LNCaP clone FGC (cell line): ENCODE data around the gene RBM6.
"Not testable (repeated sequence)": the region's sequence is repeated elsewhere in the genome, so short reads cannot be mapped to it uniquely, and the experiment has no call there.

ENCODE experiments used
- DNase-seq: peaks from one replicate; pipeline ENCODE4 v3.0.0-alpha.2; 2011; ENCODE audit warnings: low read depth
- H3K4me3 ChIP-seq: 2 replicates; pipeline ENCODE4 v1.5.1; 2011; ENCODE audit warnings: mild to moderate bottlenecking, low read depth, low read length, control low read depth
- TF ChIP-seq, protein P1 (sequence below): IDR thresholded peaks from 2 replicates; pipeline ENCODE4 v1.5.1; 2012; ENCODE audit warnings: mild to moderate bottlenecking; ENCODE audit not compliant: control insufficient read depth, insufficient read depth; ENCODE audit errors: extremely low read depth

The RBM6 gene

DNA sequence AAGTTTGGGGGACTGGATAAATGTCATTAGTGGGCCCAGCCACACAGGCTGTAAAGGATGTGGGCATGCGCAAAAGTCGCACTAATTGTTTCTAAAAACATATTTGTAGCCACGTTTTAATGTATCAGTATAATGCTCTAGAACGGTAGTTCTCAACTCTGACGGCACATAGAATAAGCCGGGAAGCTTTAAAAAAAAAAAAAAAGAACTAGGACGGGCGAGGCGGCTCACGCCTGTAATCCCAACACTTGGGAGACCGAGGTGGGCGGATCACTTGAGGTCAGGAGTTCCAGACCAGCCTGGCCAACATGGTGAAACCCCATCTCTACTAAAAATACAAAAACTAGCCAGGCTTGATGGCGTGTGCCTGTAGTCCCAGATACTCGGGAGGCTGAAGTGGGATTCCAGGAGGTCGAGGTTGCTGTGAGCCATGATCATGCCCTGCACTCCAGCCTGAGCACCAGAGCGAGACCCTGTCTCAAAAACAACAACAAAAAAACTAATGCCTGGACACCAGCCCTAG lies 9.7 kb upstream of the RBM6 start:
- H3K4me3 ChIP-seq: peak overlapping the region; percentile 65
- DNase-seq: no peak
- TF ChIP-seq, protein P1, sequence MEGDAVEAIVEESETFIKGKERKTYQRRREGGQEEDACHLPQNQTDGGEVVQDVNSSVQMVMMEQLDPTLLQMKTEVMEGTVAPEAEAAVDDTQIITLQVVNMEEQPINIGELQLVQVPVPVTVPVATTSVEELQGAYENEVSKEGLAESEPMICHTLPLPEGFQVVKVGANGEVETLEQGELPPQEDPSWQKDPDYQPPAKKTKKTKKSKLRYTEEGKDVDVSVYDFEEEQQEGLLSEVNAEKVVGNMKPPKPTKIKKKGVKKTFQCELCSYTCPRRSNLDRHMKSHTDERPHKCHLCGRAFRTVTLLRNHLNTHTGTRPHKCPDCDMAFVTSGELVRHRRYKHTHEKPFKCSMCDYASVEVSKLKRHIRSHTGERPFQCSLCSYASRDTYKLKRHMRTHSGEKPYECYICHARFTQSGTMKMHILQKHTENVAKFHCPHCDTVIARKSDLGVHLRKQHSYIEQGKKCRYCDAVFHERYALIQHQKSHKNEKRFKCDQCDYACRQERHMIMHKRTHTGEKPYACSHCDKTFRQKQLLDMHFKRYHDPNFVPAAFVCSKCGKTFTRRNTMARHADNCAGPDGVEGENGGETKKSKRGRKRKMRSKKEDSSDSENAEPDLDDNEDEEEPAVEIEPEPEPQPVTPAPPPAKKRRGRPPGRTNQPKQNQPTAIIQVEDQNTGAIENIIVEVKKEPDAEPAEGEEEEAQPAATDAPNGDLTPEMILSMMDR: no peak

DNA sequence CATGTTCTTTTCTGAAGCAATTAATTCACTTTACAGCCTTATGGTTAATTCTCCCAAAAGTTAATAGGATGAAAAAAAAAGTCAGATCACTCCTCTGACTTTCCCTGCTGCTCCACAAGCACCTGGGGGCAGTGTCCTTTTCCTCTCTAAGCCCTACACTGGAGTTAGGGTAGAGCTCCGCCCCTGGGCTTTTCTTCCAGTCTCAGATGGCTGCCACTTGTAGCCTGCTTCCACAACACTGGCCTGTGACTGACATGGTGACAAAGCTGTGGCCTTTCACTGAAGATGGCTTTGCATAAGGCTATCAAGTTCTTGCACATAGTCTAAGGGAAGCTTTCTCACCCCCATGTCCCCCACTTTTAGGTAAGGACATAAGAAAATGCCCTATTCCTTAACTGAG lies 9.0 kb upstream of the RBM6 start:
- DNase-seq: no peak

DNA sequence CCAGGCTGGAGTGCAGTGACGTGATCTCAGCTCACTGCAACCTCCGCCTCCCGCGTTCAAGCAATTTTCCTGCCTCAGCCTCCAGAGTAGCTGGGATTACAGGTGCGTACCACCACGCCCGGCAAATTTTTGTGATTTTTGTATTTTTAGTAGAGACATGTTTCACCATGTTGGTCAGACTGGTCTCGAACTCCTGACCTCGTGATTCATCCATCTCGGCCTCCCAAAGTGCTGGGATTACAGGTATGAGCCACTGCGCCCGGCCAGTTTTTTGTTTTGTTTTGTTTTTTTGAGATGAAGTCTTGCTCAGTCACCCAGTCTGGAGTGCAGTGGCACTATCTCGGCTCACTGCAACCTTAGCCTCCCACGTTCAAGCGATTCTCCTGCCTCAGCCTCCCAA lies 7.7 kb upstream of the RBM6 start:
- not testable (repeated sequence) for DNase-seq, H3K4me3 ChIP-seq

More for the DNA sequence above, 9.0 kb upstream of the RBM6 start:
- no peak overlapping the region for H3K4me3 ChIP-seq
- TF ChIP-seq, protein P1: peak; percentile 21; the same call in 1 of the 2 replicates

DNA sequence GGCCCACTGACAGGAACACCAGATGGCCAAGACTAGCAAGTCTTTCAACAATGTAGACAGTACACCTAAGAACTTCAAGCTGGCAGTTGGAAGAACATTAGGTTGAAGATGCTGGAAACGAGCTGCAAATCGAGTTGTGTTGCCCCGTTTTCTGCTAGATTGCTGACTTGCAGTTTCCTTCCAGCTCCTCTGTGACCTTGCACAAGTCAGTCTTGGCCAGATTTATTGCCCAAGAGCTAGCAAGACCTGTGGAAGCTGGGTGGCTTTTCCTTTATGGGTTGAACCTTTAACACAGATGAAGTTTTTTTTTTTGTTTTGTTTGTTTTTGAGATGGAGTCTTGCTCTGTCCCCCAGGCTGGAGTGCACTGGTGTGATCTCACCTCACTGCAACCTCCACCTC lies 2.9 kb upstream of the RBM6 start:
- TF ChIP-seq, protein P1: no peak
- H3K4me3 ChIP-seq: no peak overlapping the region
- DNase-seq: no peak

DNA sequence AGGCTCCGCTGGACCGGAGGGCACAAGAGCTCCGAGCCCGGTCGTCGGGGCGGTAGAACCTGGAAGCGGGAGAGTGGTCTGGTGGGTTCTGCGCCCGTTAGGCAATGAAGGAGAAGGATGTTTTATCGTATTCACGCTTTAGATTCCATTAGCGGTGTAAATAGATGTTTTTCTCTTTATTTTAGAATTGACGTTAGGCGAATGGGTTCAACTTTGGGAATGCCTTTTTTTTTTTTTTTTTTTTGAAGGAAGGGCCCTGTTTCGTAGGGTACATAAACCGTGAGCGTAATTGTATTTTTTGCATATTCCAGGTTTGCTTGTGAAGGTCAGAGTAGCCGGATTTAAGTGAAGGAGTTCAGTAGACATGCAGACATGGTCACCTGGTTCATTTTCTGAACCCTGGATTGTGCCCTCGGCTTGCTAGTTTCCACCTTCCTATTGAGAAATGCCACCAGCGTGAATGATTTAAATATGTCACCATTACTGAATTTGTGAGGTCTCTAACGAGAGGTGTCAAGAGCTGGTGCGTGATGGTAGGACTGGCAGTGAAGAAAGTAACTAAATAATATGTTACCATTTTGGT lies 808 bp downstream of the RBM6 start:
- DNase-seq: no peak

DNA sequence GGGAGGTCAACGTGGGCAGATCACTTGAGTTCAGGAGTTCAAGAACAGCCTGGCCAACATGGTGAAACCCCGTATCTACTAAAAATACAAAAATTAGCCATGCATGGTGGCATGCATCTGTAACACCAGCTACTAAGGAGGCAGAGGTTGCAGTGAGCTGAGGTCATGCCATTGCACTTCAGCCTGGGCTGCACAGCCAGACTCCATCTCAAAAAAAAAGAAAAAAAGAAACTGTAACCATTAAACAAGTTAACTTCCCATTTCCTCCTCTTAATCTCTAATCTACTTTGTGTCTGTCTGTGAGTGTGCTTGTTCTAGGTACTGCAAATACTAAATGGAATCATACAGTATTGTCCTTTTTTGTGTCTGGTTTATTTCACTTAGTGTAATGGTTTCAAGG lies 2.7 kb downstream of the RBM6 start:
- TF ChIP-seq, protein P1: no peak
- DNase-seq: no peak
- no peak overlapping the region for H3K4me3 ChIP-seq

More for the DNA sequence above, 808 bp downstream of the RBM6 start:
- TF ChIP-seq, protein P1: no peak
- peak overlapping the region; percentile 99 for H3K4me3 ChIP-seq

DNA sequence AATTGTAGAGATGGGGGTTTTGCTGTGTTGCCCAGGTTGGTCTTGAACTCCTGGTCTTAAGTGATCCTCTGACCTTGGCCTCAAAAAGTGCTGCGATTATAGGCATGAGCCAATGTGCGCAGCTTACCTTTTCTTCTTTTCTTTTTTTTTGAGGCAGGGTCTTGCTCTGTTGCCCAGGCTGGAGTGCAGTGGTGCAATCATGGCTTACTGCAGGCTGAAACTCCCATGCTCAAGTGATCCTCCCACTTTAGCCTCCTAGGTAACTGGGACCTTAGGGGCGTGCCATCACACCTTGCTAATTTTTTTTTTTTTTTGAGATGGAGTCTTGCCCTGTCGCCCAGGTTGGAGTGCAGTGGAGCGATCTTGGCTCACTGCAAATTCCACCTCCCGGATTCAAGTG lies 13.0 kb downstream of the RBM6 start:
- DNase-seq: no peak
- TF ChIP-seq, protein P1: no peak
- no peak overlapping the region for H3K4me3 ChIP-seq
